D721Med (cell line): ENCODE results near the gene HECTD4.

ENCODE experiments used
- DNase-seq: peaks from one replicate; pipeline ENCODE4 v3.0.0; 2011; ENCODE audit warnings: low spot score; ENCODE audit not compliant: insufficient read length
- FAIRE-seq: peaks from 2 replicates; lab custom pipeline; 2011; peaks lifted over from hg19 to GRCh38; lab: Jason Lieb, UNC
- TF ChIP-seq, protein P1 (sequence below): IDR thresholded peaks from 2 replicates; pipeline ENCODE4 v1.5.1; 2012; ENCODE audit warnings: mild to moderate bottlenecking, control low read depth; ENCODE audit not compliant: insufficient read depth; ENCODE audit errors: missing control alignments

HECTD4 gene

DNA sequence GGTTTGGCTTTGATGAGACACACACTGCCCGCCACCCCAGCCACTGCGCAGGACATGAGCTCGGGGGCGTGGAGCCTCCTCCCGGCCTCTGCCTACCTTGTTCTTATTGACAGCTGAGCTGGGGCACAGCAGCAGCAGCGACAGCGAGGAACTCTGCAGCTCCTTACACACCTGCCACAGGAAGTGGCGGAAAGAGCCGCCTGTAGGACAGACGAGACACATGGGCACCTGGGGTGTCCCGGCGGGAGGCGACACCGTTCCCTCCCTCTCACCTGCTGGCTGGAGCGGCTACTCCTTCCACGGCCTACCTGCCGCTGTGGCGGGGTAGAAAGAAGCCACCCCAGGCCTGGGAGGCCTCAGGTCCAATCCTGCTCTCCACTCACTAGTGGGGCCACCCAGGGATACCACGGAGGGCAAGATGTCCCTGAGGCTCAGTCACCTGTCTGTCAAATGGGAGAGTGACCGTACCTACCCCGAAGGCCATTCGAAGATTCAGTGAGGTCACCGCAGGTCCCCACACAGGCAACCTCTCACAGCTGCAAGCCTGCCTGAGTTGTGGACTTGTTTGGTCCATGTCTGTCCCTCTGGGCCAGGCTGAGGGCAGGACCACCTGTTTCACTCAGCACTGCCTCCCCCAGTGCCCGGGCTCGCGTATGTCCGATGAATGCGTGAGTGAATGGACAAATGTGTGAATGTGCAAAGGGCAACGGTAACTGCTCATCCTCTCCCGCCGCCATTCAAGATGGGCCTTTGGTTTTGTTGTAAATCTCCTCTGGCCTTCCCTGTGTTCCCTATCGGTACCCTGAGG is 214.3 kb downstream of the HECTD4 start:
- no peak for DNase-seq
- FAIRE-seq: no peak
- TF ChIP-seq, protein P1, sequence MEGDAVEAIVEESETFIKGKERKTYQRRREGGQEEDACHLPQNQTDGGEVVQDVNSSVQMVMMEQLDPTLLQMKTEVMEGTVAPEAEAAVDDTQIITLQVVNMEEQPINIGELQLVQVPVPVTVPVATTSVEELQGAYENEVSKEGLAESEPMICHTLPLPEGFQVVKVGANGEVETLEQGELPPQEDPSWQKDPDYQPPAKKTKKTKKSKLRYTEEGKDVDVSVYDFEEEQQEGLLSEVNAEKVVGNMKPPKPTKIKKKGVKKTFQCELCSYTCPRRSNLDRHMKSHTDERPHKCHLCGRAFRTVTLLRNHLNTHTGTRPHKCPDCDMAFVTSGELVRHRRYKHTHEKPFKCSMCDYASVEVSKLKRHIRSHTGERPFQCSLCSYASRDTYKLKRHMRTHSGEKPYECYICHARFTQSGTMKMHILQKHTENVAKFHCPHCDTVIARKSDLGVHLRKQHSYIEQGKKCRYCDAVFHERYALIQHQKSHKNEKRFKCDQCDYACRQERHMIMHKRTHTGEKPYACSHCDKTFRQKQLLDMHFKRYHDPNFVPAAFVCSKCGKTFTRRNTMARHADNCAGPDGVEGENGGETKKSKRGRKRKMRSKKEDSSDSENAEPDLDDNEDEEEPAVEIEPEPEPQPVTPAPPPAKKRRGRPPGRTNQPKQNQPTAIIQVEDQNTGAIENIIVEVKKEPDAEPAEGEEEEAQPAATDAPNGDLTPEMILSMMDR: no peak

DNA sequence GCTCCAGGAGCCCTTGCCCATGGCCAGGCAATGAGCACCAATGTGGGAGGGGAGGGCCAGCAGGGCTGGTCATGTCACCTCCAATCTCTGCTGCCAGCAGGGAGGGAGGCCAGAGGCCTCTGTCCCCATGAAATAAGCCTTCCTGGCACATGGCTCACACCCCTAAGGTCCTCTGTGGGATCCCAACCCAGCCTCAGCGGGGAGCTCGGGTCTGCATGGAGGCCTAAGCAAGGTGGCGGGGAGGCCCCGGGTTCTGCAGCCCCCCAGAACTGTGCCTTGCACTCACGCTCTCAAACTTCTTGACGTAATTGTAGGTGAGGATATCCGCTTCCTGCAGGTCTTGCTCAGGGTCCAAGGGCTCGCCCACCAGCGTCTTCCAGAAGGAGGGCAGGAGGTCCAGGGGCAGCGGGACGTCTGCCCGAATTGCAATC is 215.2 kb downstream of the HECTD4 start:
- TF ChIP-seq, protein P1: no peak
- FAIRE-seq (no peak), DNase-seq (no peak)

DNA sequence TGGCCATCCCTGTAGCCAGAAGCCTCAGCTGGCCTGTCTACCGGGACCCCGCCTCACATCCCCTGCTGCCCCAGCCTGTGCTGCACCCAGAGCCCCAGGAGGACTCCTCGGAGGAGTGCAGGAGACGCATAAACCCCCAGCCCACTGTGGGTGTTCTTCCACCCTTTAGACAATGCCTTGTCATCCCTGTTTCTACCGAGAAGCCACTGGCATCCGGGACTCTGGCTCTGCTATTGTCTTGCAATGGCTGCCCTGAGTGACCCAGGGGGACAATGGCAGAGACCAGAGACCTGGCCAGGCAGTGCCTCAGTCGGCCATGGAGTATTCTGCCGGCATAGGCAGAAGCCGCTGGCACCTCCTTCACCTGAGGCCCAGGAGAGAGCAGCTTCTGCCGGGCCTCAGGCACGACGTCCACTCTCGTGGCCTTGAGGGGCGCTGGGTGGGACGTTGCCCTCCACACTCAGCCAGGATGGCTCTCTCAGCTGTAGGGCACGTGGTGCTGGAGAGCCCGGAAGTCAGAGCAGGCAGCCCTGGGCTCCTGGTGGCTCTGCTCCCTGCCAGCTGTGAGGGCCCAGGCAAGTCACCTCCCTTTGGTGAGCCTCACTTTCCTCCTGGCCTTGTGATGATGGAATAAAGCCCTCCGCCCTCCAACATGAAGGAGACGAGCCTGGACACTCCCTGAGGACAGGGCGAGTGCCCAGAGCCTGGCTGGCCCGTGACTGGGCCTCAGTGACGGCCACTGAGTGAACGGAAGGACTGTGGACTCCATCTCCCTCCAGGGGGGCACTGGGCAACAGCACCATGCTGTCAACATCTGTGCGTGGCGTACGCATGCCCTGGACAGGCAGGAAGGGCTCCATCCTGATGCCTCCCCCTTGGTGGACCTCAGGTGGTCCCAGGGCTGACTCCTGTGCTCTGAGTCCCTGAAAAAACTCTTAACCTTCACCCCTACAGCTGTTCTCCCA is 215.9 kb downstream of the HECTD4 start:
- no peak for DNase-seq
- TF ChIP-seq, protein P1: no peak
- no peak for FAIRE-seq

DNA sequence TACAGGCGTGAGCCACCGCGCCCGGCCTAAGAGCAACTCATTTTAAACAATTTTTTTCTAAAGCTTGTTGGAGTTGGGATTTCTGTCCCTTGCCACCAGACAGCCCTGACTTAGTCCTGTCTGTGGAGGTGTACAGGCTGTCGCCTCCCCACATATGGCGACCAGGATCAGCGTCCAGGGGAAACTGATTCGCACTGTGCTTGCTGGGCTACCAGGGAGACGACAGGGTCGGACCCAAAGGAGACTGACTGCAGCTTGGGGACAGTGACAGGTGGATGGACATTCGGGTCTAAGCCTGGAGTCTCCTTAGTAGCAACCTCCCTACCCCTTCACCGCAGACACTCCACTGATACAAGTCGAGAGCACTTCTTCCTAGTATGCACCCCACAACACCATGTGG is 216.6 kb downstream of the HECTD4 start:
- FAIRE-seq: no peak
- TF ChIP-seq, protein P1: no peak
- DNase-seq: no peak

DNA sequence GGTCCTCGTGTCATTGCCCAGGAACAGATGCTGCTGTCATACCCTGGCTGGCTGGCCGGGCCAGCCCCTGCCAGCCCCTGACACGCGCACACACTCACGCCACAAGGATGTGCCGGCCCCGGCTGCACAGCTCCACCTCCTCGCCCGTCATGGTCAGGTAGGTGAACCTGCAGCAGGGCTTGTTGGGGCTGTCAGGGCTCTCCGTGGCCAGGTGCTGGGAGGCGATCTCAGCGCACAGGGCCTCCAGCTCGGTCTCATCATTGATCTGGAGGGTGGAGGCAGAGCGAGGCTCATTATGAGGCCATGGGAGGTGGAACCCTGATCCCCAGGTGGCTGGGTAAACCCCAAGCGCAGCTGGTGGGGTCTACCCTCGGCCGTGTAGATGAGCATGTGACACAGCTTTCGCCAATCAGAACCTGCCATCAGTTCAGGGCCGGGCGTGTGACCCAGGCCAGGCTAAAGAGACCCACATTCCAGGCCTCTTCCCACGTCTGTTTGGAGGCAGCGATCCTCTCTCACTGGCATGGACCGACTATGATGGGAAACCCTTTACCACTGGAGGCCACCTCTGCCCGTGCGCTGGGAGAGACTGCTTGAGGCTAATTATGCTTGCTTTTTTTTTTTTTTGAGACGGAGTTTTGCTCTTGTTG is 218.1 kb downstream of the HECTD4 start:
- TF ChIP-seq, protein P1: no peak
- no peak for FAIRE-seq
- no peak for DNase-seq

DNA sequence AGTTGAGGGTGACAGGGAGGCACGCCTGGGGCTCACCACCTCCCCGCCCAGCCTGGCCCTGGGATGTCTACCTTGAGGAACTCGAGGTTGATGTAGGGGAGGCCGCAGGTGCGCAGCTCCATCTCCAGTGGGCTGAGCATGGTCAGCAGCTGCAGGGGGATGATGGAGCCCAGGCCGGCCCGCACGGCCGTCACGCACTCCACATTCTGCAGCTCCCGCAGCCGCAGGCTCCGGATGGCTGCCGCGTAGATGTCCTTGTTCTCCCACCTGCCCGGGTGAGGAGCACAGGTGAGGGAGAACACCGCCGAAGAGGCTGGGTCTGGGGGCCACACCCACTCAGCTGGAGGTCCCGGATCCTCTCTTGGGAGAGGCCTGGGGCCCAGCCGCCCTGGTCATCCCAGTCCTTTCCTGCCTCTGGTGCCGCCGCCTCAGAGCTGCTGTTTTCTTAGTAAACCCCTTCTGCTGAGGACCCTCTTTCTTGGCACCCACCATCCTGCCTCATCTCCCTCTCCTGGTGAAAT is 218.7 kb downstream of the HECTD4 start:
- FAIRE-seq (no peak), DNase-seq (no peak)
- TF ChIP-seq, protein P1: no peak
